AML-193 (cell line): Measurements from ENCODE around the gene ERGIC1.
"Not testable (repeated sequence)": the region's sequence is repeated elsewhere in the genome, so short reads cannot be mapped to it uniquely, and the experiment has no call there.

Experiments
- DNase-seq, 2 experiments: peaks; one replicate each; lab custom pipeline; 2025; lab: John Stamatoyannopoulos, UW

ERGIC1 gene

GRCh38 chr5:172847584-172847983, 13.5 kb downstream of the ERGIC1 start:
- DNase-seq, result not testable (repeated sequence)

- DNase-seq, result no peak
These were observed 14.4 kb downstream of the ERGIC1 start for GRCh38 chr5:172848419-172848818.

- DNase-seq, result no peak
These were observed 15.8 kb downstream of the ERGIC1 start for GRCh38 chr5:172849606-172850453.

GRCh38 chr5:172850454-172850797, 16.4 kb downstream of the ERGIC1 start:
- DNase-seq, result no peak

GRCh38 chr5:172851254-172851653, 17.2 kb downstream of the ERGIC1 start:
- not testable (repeated sequence) for DNase-seq

- no peak for DNase-seq
These were observed 18.7 kb downstream of the ERGIC1 start for GRCh38 chr5:172852490-172853354.

- no peak for DNase-seq
These were observed 19.4 kb downstream of the ERGIC1 start for GRCh38 chr5:172853355-172853975.

- no peak for DNase-seq
These were observed 20.4 kb downstream of the ERGIC1 start for GRCh38 chr5:172854451-172854871.

- DNase-seq, result no peak
These were observed 20.9 kb downstream of the ERGIC1 start for GRCh38 chr5:172854971-172855370.

- DNase-seq, result no peak
These were observed 21.7 kb downstream of the ERGIC1 start for GRCh38 chr5:172855597-172856292.

GRCh38 chr5:172856336-172856735, 22.3 kb downstream of the ERGIC1 start:
- no peak for DNase-seq

- DNase-seq, result no peak
These were observed 23.9 kb downstream of the ERGIC1 start for GRCh38 chr5:172857982-172858381.

GRCh38 chr5:172858511-172858989, 24.5 kb downstream of the ERGIC1 start:
- DNase-seq, result no peak

GRCh38 chr5:172858990-172859811, 25.1 kb downstream of the ERGIC1 start:
- DNase-seq, result no peak

- DNase-seq, result no peak
These were observed 25.9 kb downstream of the ERGIC1 start for GRCh38 chr5:172859966-172860365.

GRCh38 chr5:172860520-172861443, 26.7 kb downstream of the ERGIC1 start:
- DNase-seq, result no peak

- DNase-seq, result no peak
These were observed 27.4 kb downstream of the ERGIC1 start for GRCh38 chr5:172861461-172861860.

- DNase-seq, result no peak
These were observed 28.2 kb downstream of the ERGIC1 start for GRCh38 chr5:172862165-172862801.

- DNase-seq, result not testable (repeated sequence)
These were observed 30.1 kb downstream of the ERGIC1 start for GRCh38 chr5:172864171-172864570.
